Fibroblast of villous mesenchyme (primary cell): ENCODE data around the gene GNGT2. TPM values are rescaled to one million over a fixed set of nuclear protein-coding genes. Genes with fewer than 3 reads are reported as not detected.

Source experiments
- DNase-seq: peaks from one replicate; pipeline ENCODE4 v3.0.0-alpha.2; 2010; ENCODE audit warnings: low read depth
- H3K4me3 ChIP-seq: 2 replicates; pipeline ENCODE4 v1.5.1; 2011; ENCODE audit warnings: low read depth, mild to moderate bottlenecking, low read length
- total RNA-seq: library from RNA; depleted of rRNA; stranded (reverse); fragments of >200 nt; gene quantifications from 2 replicates; pipeline ENCODE4 v1.2.3, GENCODE V29; 2012
- TF ChIP-seq, protein P1 (sequence below): IDR thresholded peaks from 2 replicates; pipeline ENCODE4 v1.5.1; 2012; ENCODE audit warnings: low read depth, mild to moderate bottlenecking, low read length; ENCODE audit not compliant: insufficient read depth

GNGT2 gene
- total RNA-seq, 1 donor: not detected

DNA sequence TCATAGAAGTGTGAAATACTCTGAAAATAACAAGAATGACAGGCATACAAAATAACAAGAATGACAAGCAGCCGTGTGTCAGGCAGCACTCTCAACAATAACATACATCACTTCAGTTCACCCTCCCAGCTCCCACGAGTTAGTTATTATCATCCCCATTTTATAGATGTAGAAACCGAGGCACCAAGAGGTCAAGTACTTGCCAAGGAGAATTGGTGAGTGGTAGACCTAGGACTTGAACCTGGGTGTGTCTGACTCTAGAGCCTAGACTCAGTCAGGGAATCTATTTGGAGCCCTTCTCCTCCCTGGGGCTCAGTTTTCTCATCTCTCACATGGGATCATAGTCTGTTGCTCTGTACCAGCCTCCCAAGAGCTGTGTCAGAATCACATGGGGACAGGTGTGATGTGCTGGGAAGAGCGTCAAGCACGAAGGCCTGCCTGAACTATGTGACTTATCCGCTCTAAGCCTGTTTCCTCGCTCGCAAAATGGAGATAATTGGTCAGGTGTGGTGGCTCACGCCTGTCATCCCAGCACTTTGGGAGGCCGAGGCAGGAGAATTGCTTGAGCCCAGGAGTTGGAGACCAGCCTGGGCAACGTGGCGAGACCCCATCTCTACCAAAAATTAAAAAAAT is 39.6 kb upstream of the GNGT2 start:
- no peak overlapping the region for H3K4me3 ChIP-seq
- DNase-seq: no peak
- TF ChIP-seq, protein P1, sequence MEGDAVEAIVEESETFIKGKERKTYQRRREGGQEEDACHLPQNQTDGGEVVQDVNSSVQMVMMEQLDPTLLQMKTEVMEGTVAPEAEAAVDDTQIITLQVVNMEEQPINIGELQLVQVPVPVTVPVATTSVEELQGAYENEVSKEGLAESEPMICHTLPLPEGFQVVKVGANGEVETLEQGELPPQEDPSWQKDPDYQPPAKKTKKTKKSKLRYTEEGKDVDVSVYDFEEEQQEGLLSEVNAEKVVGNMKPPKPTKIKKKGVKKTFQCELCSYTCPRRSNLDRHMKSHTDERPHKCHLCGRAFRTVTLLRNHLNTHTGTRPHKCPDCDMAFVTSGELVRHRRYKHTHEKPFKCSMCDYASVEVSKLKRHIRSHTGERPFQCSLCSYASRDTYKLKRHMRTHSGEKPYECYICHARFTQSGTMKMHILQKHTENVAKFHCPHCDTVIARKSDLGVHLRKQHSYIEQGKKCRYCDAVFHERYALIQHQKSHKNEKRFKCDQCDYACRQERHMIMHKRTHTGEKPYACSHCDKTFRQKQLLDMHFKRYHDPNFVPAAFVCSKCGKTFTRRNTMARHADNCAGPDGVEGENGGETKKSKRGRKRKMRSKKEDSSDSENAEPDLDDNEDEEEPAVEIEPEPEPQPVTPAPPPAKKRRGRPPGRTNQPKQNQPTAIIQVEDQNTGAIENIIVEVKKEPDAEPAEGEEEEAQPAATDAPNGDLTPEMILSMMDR: no peak

DNA sequence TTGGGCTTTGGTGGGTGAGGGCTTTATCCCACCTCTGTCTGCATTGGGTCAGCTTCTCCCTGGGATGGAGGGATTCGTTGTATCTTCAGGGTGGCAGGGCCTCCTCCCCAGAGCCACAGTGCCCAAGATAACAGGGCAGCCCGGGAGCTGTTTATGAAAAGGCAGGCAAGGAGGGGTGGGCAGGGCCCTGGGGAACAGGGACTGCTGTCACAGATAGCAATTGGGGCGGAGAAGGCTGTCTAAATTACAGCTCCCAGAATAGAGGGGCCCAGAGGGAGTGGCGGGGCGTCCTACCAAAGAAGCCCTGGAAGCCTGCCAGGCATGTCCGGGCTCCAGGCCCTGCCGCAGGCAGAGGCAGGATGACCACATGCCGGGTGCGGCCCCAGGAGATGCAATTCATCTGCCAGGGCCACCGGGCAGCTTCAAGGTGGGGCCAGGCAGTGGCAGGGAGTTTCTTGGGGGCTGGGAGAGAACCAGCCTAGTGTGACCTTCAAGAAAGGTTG is 39.0 kb upstream of the GNGT2 start:
- peak; percentile 27 for DNase-seq
- TF ChIP-seq, protein P1: no peak
- no peak overlapping the region for H3K4me3 ChIP-seq

DNA sequence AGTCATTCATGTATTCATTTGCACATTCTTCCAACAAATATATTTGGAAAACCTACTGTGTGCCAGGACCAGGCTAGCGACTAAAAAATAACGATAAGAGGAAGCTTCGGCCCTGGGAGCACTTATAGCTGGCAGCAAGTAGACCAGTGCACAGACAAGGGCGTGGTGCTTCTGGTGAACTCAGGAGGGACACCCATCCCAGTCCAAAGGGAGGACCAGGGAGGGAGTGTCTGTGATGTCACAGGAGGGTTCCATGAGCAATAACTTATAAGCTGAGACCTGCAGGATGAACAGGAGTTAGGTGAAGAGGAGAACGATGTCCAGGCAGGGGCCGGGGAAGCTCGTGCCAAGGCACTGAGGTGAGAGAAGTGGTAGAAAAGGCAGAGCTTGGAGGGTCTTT is 37.6 kb upstream of the GNGT2 start:
- no peak overlapping the region for H3K4me3 ChIP-seq
- TF ChIP-seq, protein P1: no peak
- DNase-seq: no peak

DNA sequence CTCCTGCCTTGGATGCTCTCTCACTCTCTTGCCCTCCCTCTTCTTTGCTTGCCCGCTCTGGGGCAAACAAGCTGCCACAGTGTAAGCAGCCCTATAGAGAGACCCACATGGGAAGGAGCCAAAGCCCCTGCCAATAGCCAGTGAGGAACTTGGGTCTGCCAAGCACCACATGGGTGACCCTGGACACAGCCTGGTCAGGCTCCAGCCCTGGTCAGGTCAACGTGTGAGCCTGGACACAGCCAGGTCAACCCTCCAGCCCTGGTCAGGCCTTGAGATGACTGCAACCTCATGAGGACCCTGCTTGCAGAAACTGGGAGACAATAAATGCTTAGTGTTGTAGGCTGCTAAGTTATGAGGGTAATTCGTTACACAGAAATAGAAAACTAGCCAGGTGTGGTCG is 34.5 kb upstream of the GNGT2 start:
- TF ChIP-seq, protein P1: no peak
- no peak overlapping the region for H3K4me3 ChIP-seq

DNA sequence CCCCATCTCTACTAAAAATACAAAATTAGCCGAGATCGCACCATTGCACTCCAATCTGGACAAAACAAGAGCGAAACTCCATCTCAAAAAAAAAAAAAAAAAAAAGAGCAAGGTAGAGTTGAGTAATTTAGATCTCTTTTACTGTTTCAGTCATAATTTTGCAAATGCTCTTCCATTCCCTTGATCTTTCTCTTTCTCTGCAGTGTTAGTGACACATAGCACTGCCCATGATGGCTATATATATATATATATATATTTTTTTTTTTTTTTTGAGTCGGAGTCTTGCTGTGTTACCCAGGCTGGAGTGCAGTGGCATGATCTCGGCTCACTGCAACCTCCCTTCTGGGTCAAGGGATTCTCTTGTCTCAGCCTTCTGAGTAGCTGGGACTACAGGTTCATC is 32.4 kb upstream of the GNGT2 start:
- no peak overlapping the region for H3K4me3 ChIP-seq
- DNase-seq: no peak
- TF ChIP-seq, protein P1: no peak

More for the DNA sequence above, 34.5 kb upstream of the GNGT2 start:
- no peak for DNase-seq

DNA sequence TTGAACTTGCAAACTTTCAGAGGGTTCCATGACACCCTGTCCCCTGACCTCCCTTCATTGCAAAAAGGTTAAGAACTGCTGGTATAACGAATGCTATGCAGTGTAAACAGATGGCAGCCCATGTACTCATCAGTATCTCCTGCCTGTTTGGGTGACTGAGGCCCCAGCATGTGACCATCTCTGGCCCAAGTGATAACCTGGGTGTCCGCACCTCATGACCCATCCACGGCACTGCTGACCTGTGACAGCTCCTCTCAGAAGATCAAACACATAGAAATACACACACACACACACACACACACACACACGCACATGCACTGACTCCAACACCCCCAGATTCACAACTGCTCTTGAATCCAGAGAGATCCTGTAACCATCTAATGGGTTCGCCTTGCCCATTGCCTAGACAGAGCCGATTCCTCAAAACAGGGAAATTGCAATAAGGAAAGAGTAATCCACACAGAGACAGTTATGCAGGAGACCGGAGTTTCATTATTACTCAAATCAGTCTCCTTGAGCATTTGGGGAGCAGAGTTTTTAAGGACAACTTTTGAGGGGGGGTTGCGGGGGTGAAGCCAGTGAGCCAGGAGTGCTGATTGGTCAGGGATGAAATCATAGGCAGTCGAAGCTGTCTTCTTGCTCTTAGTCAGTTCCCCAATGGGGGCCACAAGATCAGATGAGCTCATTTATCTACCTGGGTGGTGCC is 31.5 kb upstream of the GNGT2 start:
- H3K4me3 ChIP-seq: no peak overlapping the region
- TF ChIP-seq, protein P1: no peak
- no peak for DNase-seq
